SJCRH30 (cell line): Measurements from ENCODE around the gene PPA1. TPM values are rescaled to one million over a fixed set of nuclear protein-coding genes. Genes with fewer than 3 reads are reported as not detected.
"Not testable (repeated sequence)": the region's sequence is repeated elsewhere in the genome, so short reads cannot be mapped to it uniquely, and the experiment has no call there.

ENCODE experiments used
- DNase-seq, 2 experiments: peaks; one replicate each; pipeline ENCODE4 v3.0.0-alpha.2; 2015 to 2020
- H3K27ac ChIP-seq: fragments of 250-450 bp; sonication (Bioruptor Pico); 2 replicates; pipeline ENCODE4 v1.5.1; 2020; ENCODE audit warnings: mild to moderate bottlenecking, moderate library complexity
- H3K27me3 ChIP-seq: fragments of 250-450 bp; sonication (Bioruptor Pico); 2 replicates; pipeline ENCODE4 v1.5.1; 2020; ENCODE audit warnings: mild to moderate bottlenecking, moderate library complexity
- H3K36me3 ChIP-seq: fragments of 250-450 bp; sonication (Bioruptor Pico); 2 replicates; pipeline ENCODE4 v1.5.1; 2020; ENCODE audit warnings: mild to moderate bottlenecking, moderate library complexity
- H3K4me1 ChIP-seq: fragments of 250-450 bp; sonication (Bioruptor Pico); 2 replicates; pipeline ENCODE4 v1.5.1; 2020; ENCODE audit warnings: mild to moderate bottlenecking, moderate library complexity
- H3K4me3 ChIP-seq: fragments of 250-450 bp; sonication (Bioruptor Pico); 2 replicates; pipeline ENCODE4 v1.5.1; 2020; ENCODE audit warnings: mild to moderate bottlenecking, moderate library complexity
- H3K9me3 ChIP-seq: fragments of 250-450 bp; sonication (Bioruptor Pico); replicated peaks from 2 replicates; pipeline ENCODE4 v1.5.1; 2020; ENCODE audit warnings: mild to moderate bottlenecking, moderate library complexity
- total RNA-seq: library from RNA; depleted of rRNA; stranded (reverse); fragments of >200 nt; shearing (Covaris generic); gene quantifications from 2 replicates; pipeline ENCODE4 v1.2.3, GENCODE V29; 2014; rRNA removed

PPA1 gene
- total RNA-seq, 1 experiment from 2014 or later = 125 TPM

GRCh38 chr10:70159366-70159765, 73.9 kb downstream of the PPA1 start:
- not testable (repeated sequence) for H3K4me3 ChIP-seq, H3K9me3 ChIP-seq, H3K27me3 ChIP-seq, H3K4me1 ChIP-seq, H3K27ac ChIP-seq, DNase-seq
- H3K36me3 ChIP-seq = peaks cover 38% of the 10 kb centered on the region

- no peak for DNase-seq
- Histone ChIP-seq H3K4me1 (no peaks in the 10 kb centered on the region), H3K27me3 (no peaks in the 10 kb centered on the region), H3K9me3 (no peaks in the 10 kb centered on the region), H3K4me3 (no peak overlapping the region), H3K36me3 (peaks cover 48% of the 10 kb centered on the region), H3K27ac (no peak overlapping the region)
Measured at GRCh38 chr10:70158113-70158512, 75.1 kb downstream of the PPA1 start.

DNA sequence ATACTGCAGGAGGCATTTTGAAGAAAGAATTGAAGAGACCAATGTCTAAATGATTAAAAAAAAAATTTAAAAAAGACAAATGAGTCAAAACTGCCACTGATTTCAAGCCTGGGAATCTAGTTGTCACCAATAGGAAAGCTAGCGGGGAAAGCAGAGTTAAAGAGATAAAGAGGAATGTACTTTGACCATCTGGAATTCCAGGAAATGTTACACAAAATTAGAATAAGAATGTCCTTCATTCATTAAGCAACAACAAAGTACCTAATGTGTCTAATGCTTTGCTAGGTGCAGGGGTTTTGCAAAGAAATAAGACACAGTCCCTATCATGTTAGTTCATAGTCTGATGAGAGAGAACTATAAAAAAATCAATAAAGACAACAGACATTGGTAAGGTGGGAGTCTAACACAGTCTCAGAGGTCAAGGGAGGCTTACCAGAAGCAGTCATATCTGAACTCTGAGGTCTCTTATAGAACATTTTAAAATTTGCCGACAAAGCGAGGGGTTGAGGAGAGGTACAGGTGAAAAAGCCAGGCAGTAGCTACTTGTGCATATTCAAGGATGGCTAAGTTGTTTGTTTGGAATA, 77.9 kb downstream of the PPA1 start:
- no peak for DNase-seq
- H3K4me1 ChIP-seq = no peaks in the 10 kb centered on the region
- no peaks in the 10 kb centered on the region for H3K9me3 ChIP-seq
- peaks cover 62% of the 10 kb centered on the region for H3K36me3 ChIP-seq
- H3K27me3 ChIP-seq = no peaks in the 10 kb centered on the region
- no peak overlapping the region for H3K4me3 ChIP-seq
- H3K27ac ChIP-seq = no peak overlapping the region

Other genes starting within 250 kb of the PPA1 start
- 13.2 and 14.1 TPM in 2 replicates for gene MACROH2A2, start 180.6 kb downstream of the PPA1 start, total RNA-seq
- 1.5 and 1.8 TPM in 2 replicates for gene AIFM2, start 100.6 kb downstream of the PPA1 start, total RNA-seq
- gene TYSND1, start 86.7 kb downstream of the PPA1 start, total RNA-seq = 5.8 and 6.4 TPM in 2 replicates
- gene SAR1A, start 62.9 kb downstream of the PPA1 start, total RNA-seq = 128 and 133 TPM in 2 replicates
- not detected in 2 replicates for gene NPFFR1, start 50.6 kb upstream of the PPA1 start, total RNA-seq
- gene LRRC20, start 149.2 kb upstream of the PPA1 start, total RNA-seq = 4.3 and 5.2 TPM in 2 replicates
- gene EIF4EBP2, start 170.7 kb upstream of the PPA1 start, total RNA-seq = 51.0 and 52.8 TPM in 2 replicates
- not detected in 2 replicates for gene NODAL, start 208.3 kb upstream of the PPA1 start, total RNA-seq
- gene PALD1, start 245.3 kb upstream of the PPA1 start, total RNA-seq = 12.5 and 12.8 TPM in 2 replicates